ENCODE measurements around the gene BTAF1. TPM values are rescaled to one million over a fixed set of nuclear protein-coding genes. Genes with fewer than 3 reads are reported as not detected.

The BTAF1 gene
- total and polyA plus RNA-seq, 8 donors: 2.3 to 146 (median 32.9) TPM

- Histone ChIP-seq H3K27me3 (no peaks in the 10 kb centered on the region), H3K4me3 (no peak overlapping the region), H3K9me3 (no peaks in the 10 kb centered on the region), H3K27ac (no peak overlapping the region), H3K36me3 (peaks cover 0 to 31% (median 12%) of the 10 kb centered on the region in 4 donors), H3K4me1 (no peaks in the 10 kb centered on the region)
- WGBS, 5 donors: 68 to 76% (median 72%) methylated on average over 6 of the region's 6 CpGs
- TF ChIP-seq POLR2AphosphoS5 (IDR thresholded peaks at IDR 0.05) (no peak), EP300 (IDR thresholded peaks at IDR 0.05) (no peak), CTCF (IDR thresholded peaks at IDR 0.05) (no peak), POLR2A (IDR thresholded peaks at IDR 0.05) (no peak)
- intact Hi-C loops (cut with DNase I; ENCODE audit: low total_unique reads): no loop called here
- no peak for DNase-seq
Observed at GRCh38 chr10:92074126-92074887, 150.7 kb downstream of the BTAF1 start.

- TF ChIP-seq POLR2A (IDR thresholded peaks at IDR 0.05): no peak
- TF ChIP-seq CTCF (IDR thresholded peaks at IDR 0.05): no peak
- no peak for TF ChIP-seq EP300 (IDR thresholded peaks at IDR 0.05)
- no peak for TF ChIP-seq POLR2AphosphoS5 (IDR thresholded peaks at IDR 0.05)
- Histone ChIP-seq H3K27ac (no peak overlapping the region), H3K27me3 (no peaks in the 10 kb centered on the region), H3K4me3 (no peak overlapping the region), H3K9me3 (no peaks in the 10 kb centered on the region), H3K36me3 (peaks cover 4 to 46% (median 27%) of the 10 kb centered on the region in 4 donors), H3K4me1 (no peaks in the 10 kb centered on the region)
- intact Hi-C loops (cut with DNase I; ENCODE audit: low total_unique reads): no loop called here
- DNase-seq: no peak
Observed at GRCh38 chr10:92075829-92076228, 152.3 kb downstream of the BTAF1 start.

GRCh38 chr10:92076722-92077121 lies 153.2 kb downstream of the BTAF1 start:
- H3K4me3 ChIP-seq: no peak overlapping the region
- H3K36me3 ChIP-seq: peaks cover 4 to 52% (median 33%) of the 10 kb centered on the region in 4 donors
- H3K27me3 ChIP-seq: no peaks in the 10 kb centered on the region
- H3K27ac ChIP-seq: peak overlapping the region in 1 of 5 donors; percentile 18
- no peaks in the 10 kb centered on the region for H3K4me1 ChIP-seq
- intact Hi-C loops (cut with DNase I; ENCODE audit: low total_unique reads): no loop called here
- no peaks in the 10 kb centered on the region for H3K9me3 ChIP-seq
- no peak for DNase-seq
- TF ChIP-seq POLR2AphosphoS5 (IDR thresholded peaks at IDR 0.05) (no peak), POLR2A (IDR thresholded peaks at IDR 0.05) (no peak), CTCF (IDR thresholded peaks at IDR 0.05) (no peak), EP300 (IDR thresholded peaks at IDR 0.05) (no peak)

GRCh38 chr10:92079003-92079402 lies 155.4 kb downstream of the BTAF1 start:
- 86 to 92% (median 90%) methylated on average over 6 of the region's 6 CpGs for WGBS, 5 donors
- H3K9me3 ChIP-seq: no peaks in the 10 kb centered on the region
- H3K4me1 ChIP-seq: peaks cover 0 to 18% (median 9%) of the 10 kb centered on the region in 4 donors
- intact Hi-C loops (cut with DNase I; ENCODE audit: low total_unique reads): no loop called here
- H3K36me3 ChIP-seq: peaks cover 4 to 52% (median 33%) of the 10 kb centered on the region in 4 donors
- no peak for TF ChIP-seq POLR2AphosphoS5 (IDR thresholded peaks at IDR 0.05)
- TF ChIP-seq POLR2A (IDR thresholded peaks at IDR 0.05): no peak
- TF ChIP-seq CTCF (IDR thresholded peaks at IDR 0.05): no peak
- no peak for TF ChIP-seq EP300 (IDR thresholded peaks at IDR 0.05)
- no peak overlapping the region for H3K27ac ChIP-seq
- DNase-seq: no peak
- no peak overlapping the region for H3K4me3 ChIP-seq
- H3K27me3 ChIP-seq: no peaks in the 10 kb centered on the region

Small RNA genes lying within 50 kb of the gene (small RNA-seq; reads per million reads assigned to genes)
- gene AL359198.2: 0 reads per million in 4 donors
- gene RF00402: 0 reads per million in 4 donors

Other genes with a start within 250 kb of the BTAF1 start
- gene TNKS2, start 125.3 kb upstream of the BTAF1 start, total RNA-seq: 10 to 100 TPM; 26.4 to 86.5 (median 38.3) TPM
- 10 to 100 TPM in 2 of 3 donors, 1 to 10 TPM in 1; 8.1 to 11.0 (median 10.2) TPM for gene TNKS2, start 125.3 kb upstream of the BTAF1 start, polyA plus RNA-seq
- 1 to 10 TPM in 3 of 5 donors, under 1 TPM in 1, not detected in 1; 0.29 to 2.0 (median 1.4) TPM for gene FGFBP3, start 14.3 kb upstream of the BTAF1 start, total RNA-seq
- under 1 TPM; 0.44 to 0.80 (median 0.46) TPM for gene FGFBP3, start 14.3 kb upstream of the BTAF1 start, polyA plus RNA-seq

All from stomach (tissue), 9 donors.